Measurements from ENCODE around the gene UBE2A.

GRCh38 chrX:119570351-119570835 is 4.0 kb upstream of the UBE2A start:
- no peak for TF ChIP-seq CTCF (IDR thresholded peaks at IDR 0.05 in 2 of 3, conservative IDR thresholded peaks at IDR 0.05 in 1 of 3; ENCODE audit: borderline replicate concordance in 1 of 3, insufficient read depth in 1 of 3, low read depth in 2 of 3, low read length in 2 of 3)
- TF ChIP-seq POLR2AphosphoS5 (IDR thresholded peaks at IDR 0.05; ENCODE audit: low read depth, low read length) = no peak
- TF ChIP-seq POLR2A (IDR thresholded peaks at IDR 0.05; ENCODE audit: borderline replicate concordance, extremely low read depth, insufficient read depth, insufficient read length) = no peak
- TF ChIP-seq MAX (IDR thresholded peaks at IDR 0.05) = no peak
- no peak for TF ChIP-seq EZH2 (IDR thresholded peaks at IDR 0.05)
- TF ChIP-seq ZFX (IDR thresholded peaks at IDR 0.05) = no peak
- no peak for TF ChIP-seq JUND (IDR thresholded peaks at IDR 0.05)
- no peak for TF ChIP-seq REST (IDR thresholded peaks at IDR 0.05; ENCODE audit: low read depth)
- no peak for TF ChIP-seq CEBPB (IDR thresholded peaks at IDR 0.05; ENCODE audit: low read depth)
- TF ChIP-seq FOSL1 (IDR thresholded peaks at IDR 0.05; ENCODE audit: low read depth) = no peak
- TF ChIP-seq CBX3 (IDR thresholded peaks at IDR 0.05; ENCODE audit: low read depth) = no peak
- TF ChIP-seq SIN3A (IDR thresholded peaks at IDR 0.05; ENCODE audit: low read depth) = no peak
- no peak for TF ChIP-seq ATF3 (IDR thresholded peaks at IDR 0.05)

Measured in HCT116 (cell line).